IMR-90 (cell line): ENCODE results near the gene SRP19. TPM values are rescaled to one million over a fixed set of nuclear protein-coding genes. Genes with fewer than 3 reads are reported as not detected.

Source experiments
- ATAC-seq: fragments of 200-7000 bp; cut with Tn5 transposase; 2 replicates; pipeline ENCODE4 v1.9.1; 2020; ENCODE audit warnings: low read depth, mild to moderate bottlenecking, moderate library complexity
- BruUV-seq: library from RNA; stranded (reverse); fragments of 400-500 nt; replicated peaks from 2 replicates; lab custom pipeline; 2021; lab: Mats Ljungman, UMichigan
- CTCF ChIA-PET: fragments of 300-600 bp; formaldehyde crosslinking; extraction: SDS; loops from one replicate; lab custom pipeline; 2021; ENCODE audit warnings: antibody characterized with exemption; lab: Yijun Ruan, JAX
- POLR2A ChIA-PET: fragments of 300-600 bp; sonication (Branson Sonifier 250); formaldehyde crosslinking; loops from one replicate; lab custom pipeline; 2022; ENCODE audit warnings: antibody characterized with exemption; ENCODE audit not compliant: unreplicated experiment; lab: Charles Lee
- DNase-seq: peaks from one replicate; pipeline ENCODE4 v3.0.0; 2013
- H2AFZ ChIP-seq: replicated peaks from 2 replicates; pipeline ENCODE3; 2013; ENCODE audit warnings: low read length, mild to moderate bottlenecking; ENCODE audit not compliant: poor library complexity
- H2AK5ac ChIP-seq: 2 replicates; pipeline ENCODE4 v1.6.1; 2013; ENCODE audit warnings: low read depth, low read length, inconsistent platforms
- H2AK9ac ChIP-seq: replicated peaks from 2 replicates; pipeline ENCODE3; 2013; ENCODE audit warnings: mild to moderate bottlenecking, low read depth, low read length, moderate library complexity; ENCODE audit not compliant: poor library complexity
- H2BK120ac ChIP-seq: 2 replicates; pipeline ENCODE4 v1.6.1; 2013; ENCODE audit warnings: low read depth, low read length, inconsistent platforms
- H2BK15ac ChIP-seq: 3 replicates; pipeline ENCODE4 v1.6.1; 2013; ENCODE audit warnings: low read depth, low read length, inconsistent platforms
- H2BK20ac ChIP-seq: 2 replicates; pipeline ENCODE4 v1.6.1; 2013; ENCODE audit warnings: low read depth, mild to moderate bottlenecking, inconsistent platforms, low read length, moderate library complexity
- H2BK5ac ChIP-seq: 2 replicates; pipeline ENCODE4 v1.6.1; 2013; ENCODE audit warnings: mild to moderate bottlenecking, low read depth, low read length, inconsistent platforms; ENCODE audit not compliant: poor library complexity, severe bottlenecking
- H3K14ac ChIP-seq: replicated peaks from 2 replicates; pipeline ENCODE4 v1.6.1; 2013; ENCODE audit warnings: low read depth, low read length, inconsistent platforms
- H3K18ac ChIP-seq: 2 replicates; pipeline ENCODE4 v1.6.1; 2013; ENCODE audit warnings: low read depth, low read length, control low read depth
- H3K23ac ChIP-seq: 2 replicates; pipeline ENCODE4 v1.6.1; 2013; ENCODE audit warnings: low read depth, low read length, inconsistent platforms
- H3K27ac ChIP-seq: 2 replicates; pipeline ENCODE4 v1.5.1; 2013; ENCODE audit warnings: mild to moderate bottlenecking, control low read depth, low read length; ENCODE audit not compliant: insufficient read depth
- H3K27me3 ChIP-seq: 2 replicates; pipeline ENCODE4 v1.6.1; 2013; ENCODE audit warnings: low read length; ENCODE audit not compliant: control insufficient read depth, insufficient read depth
- H3K36me3 ChIP-seq: 2 replicates; pipeline ENCODE4 v1.6.1; 2013; ENCODE audit warnings: low read length, mixed read lengths; ENCODE audit not compliant: control insufficient read depth, insufficient read depth
- H3K4ac ChIP-seq: 2 replicates; pipeline ENCODE4 v1.6.1; 2013; ENCODE audit warnings: low read depth, low read length, inconsistent platforms
- H3K4me1 ChIP-seq: 2 replicates; pipeline ENCODE4 v1.6.1; 2013; ENCODE audit warnings: low read length, mixed read lengths; ENCODE audit not compliant: control insufficient read depth, insufficient read depth
- H3K4me2 ChIP-seq: 2 replicates; pipeline ENCODE4 v1.6.1; 2013; ENCODE audit warnings: low read depth, mild to moderate bottlenecking, control low read depth, low read length, moderate library complexity
- H3K4me3 ChIP-seq: 2 replicates; pipeline ENCODE4 v1.5.1; 2013; ENCODE audit warnings: low read depth, mild to moderate bottlenecking, control low read depth, low read length, moderate library complexity; ENCODE audit not compliant: insufficient read depth
- H3K56ac ChIP-seq: 2 replicates; pipeline ENCODE4 v1.6.1; 2013; ENCODE audit warnings: low read length, inconsistent platforms; ENCODE audit not compliant: insufficient read depth; ENCODE audit errors: extremely low read depth
- H3K79me1 ChIP-seq, 2 experiments: 2 replicates each; pipeline ENCODE4 v1.6.1; 2013; ENCODE audit warnings: low read length in 2 of 2, inconsistent platforms in 1 of 2, low read depth in 1 of 2
- H3K9ac ChIP-seq: 2 replicates; pipeline ENCODE4 v1.6.1; 2013; ENCODE audit warnings: low read depth, low read length, control low read depth
- H3K9me1 ChIP-seq: 2 replicates; pipeline ENCODE4 v1.6.1; 2013; ENCODE audit warnings: low read length, inconsistent platforms; ENCODE audit not compliant: insufficient read depth
- H3K9me3 ChIP-seq: 2 replicates; pipeline ENCODE4 v1.6.1; 2013; ENCODE audit warnings: low read length; ENCODE audit not compliant: control insufficient read depth, insufficient read depth
- H4K20me1 ChIP-seq: 2 replicates; pipeline ENCODE4 v1.6.1; 2013; ENCODE audit warnings: low read length, inconsistent platforms; ENCODE audit not compliant: insufficient read depth
- H4K5ac ChIP-seq: 2 replicates; pipeline ENCODE4 v1.6.1; 2013; ENCODE audit warnings: mild to moderate bottlenecking, low read depth, low read length, control low read depth
- H4K8ac ChIP-seq, 2 experiments: 2 replicates each; pipeline ENCODE4 v1.6.1; 2013; ENCODE audit warnings: low read depth in 2 of 2, low read length in 2 of 2, control low read depth in 1 of 2, inconsistent platforms in 1 of 2
- H4K91ac ChIP-seq: 2 replicates; pipeline ENCODE4 v1.6.1; 2013; ENCODE audit warnings: low read depth, low read length, inconsistent platforms; ENCODE audit not compliant: insufficient read depth
- BHLHE40 ChIP-seq: fragments of 150-350 bp; IDR thresholded peaks from 2 replicates; pipeline ENCODE4 v1.6.1; 2016; ENCODE audit warnings: mild to moderate bottlenecking, low read depth, low read length
- CEBPB ChIP-seq: IDR thresholded peaks from 2 replicates; pipeline ENCODE4 v1.6.1; 2012; ENCODE audit warnings: low read depth, low read length, improper control_type of control experiment
- FOS ChIP-seq: fragments of 150-350 bp; IDR thresholded peaks from 2 replicates; pipeline ENCODE4 v1.6.1; 2016; ENCODE audit warnings: low read depth, low read length
- MAZ ChIP-seq: IDR thresholded peaks from 2 replicates; pipeline ENCODE4 v1.6.1; 2012; ENCODE audit warnings: low read depth, mild to moderate bottlenecking, low read length, improper control_type of control experiment, moderate library complexity, borderline replicate concordance
- NFE2L2 ChIP-seq: fragments of 150-350 bp; IDR thresholded peaks from 2 replicates; pipeline ENCODE4 v1.6.1; 2016; ENCODE audit warnings: low read depth, mild to moderate bottlenecking, low read length
- RAD21 ChIP-seq: IDR thresholded peaks from 2 replicates; pipeline ENCODE4 v1.6.1; 2012; ENCODE audit warnings: low read length, improper control_type of control experiment
- RCOR1 ChIP-seq: IDR thresholded peaks from 2 replicates; pipeline ENCODE4 v1.6.1; 2012; ENCODE audit warnings: mild to moderate bottlenecking, low read length, improper control_type of control experiment; ENCODE audit not compliant: insufficient replicate concordance
- RFX5 ChIP-seq: IDR thresholded peaks from 2 replicates; pipeline ENCODE4 v1.8.0; 2012; ENCODE audit warnings: low read depth, mild to moderate bottlenecking, low read length, moderate library complexity
- USF2 ChIP-seq: fragments of 150-350 bp; IDR thresholded peaks from 2 replicates; pipeline ENCODE4 v1.6.1; 2017; ENCODE audit warnings: mild to moderate bottlenecking, antibody characterized with exemption, low read length, low read depth
- WGBS, 2 experiments: methylation state at CpG; one replicate each; pipeline versions ENCODE4 v1.1.5 to v1.1.7; 2013; ENCODE audit warnings: missing lambda C conversion rate in 2 of 2; ENCODE audit not compliant: insufficient read length in 1 of 2; ENCODE audit errors: extremely low coverage in 2 of 2; 5-methylcytosine and 5-hydroxymethylcytosine counted together
- dilution Hi-C: fragments of 300-500 bp; cut with HindIII; formaldehyde crosslinking; loops from one replicate; pipeline ENCODE4 v1.14.3; 2018; ENCODE audit warnings: low sequenced_read_pairs; ENCODE audit not compliant: unreplicated experiment
- in situ Hi-C: fragments of 300-500 bp; cut with MboI; formaldehyde crosslinking; loops from 3 replicates; pipeline ENCODE4 v1.14.3; 2019; ENCODE audit warnings: low sequenced_read_pairs, inconsistent platforms, mixed read lengths
- intact Hi-C: fragments of 100-400 bp; cut with micrococcal nuclease; formaldehyde crosslinking; loops from 2 replicates; pipeline ENCODE4 v1.10.0; 2022
- polyA plus RNA-seq, 3 experiments: library from polyadenylated mRNA; depleted of rRNA; stranded (reverse); fragments of >200 nt; gene quantifications; 2 replicates each; pipeline ENCODE4 v1.2.3, GENCODE V29; 2012; ENCODE audit warnings: low replicate concordance in 1 of 3
- total RNA-seq: library from RNA; depleted of rRNA; stranded (reverse); fragments of >200 nt; gene quantifications from 2 replicates; pipeline ENCODE4 v1.2.3, GENCODE V29; 2012

The SRP19 gene
- total and polyA plus RNA-seq, 2 of the 4 experiments (the other 2 are of a cell fraction) = 10.0 to 61.5 TPM

- TF ChIP-seq MAZ = no peak
- no peak for TF ChIP-seq RCOR1
- no peak for TF ChIP-seq RAD21
- no peak for TF ChIP-seq USF2
Measured at GRCh38 chr5:112812549-112812948, 48.5 kb upstream of the SRP19 start (continued).

GRCh38 chr5:112820246-112820645 lies 40.8 kb upstream of the SRP19 start:
- Histone ChIP-seq H2BK5ac (no peak overlapping the region), H3K23ac (no peak overlapping the region), H3K9me1 (peaks cover 4% of the 10 kb centered on the region; the same call in 1 of the 2 replicates), H2BK20ac (no peak overlapping the region), H3K56ac (no peak overlapping the region), H3K27me3 (no peaks in the 10 kb centered on the region), H3K79me1 (no peaks in the 10 kb centered on the region; a peak in 1 of 4 replicates), H4K20me1 (no peaks in the 10 kb centered on the region), H2AK9ac (no peak overlapping the region), H2AK5ac (no peak overlapping the region), H3K4me3 (no peak overlapping the region), H4K91ac (no peak overlapping the region), H3K9ac (no peak overlapping the region), H3K4me1 (no peaks in the 10 kb centered on the region), H3K4me2 (no peak overlapping the region), H3K36me3 (peaks cover 19% of the 10 kb centered on the region), H3K4ac (no peak overlapping the region), H2BK120ac (no peak overlapping the region), H3K9me3 (no peaks in the 10 kb centered on the region), H4K5ac (no peak overlapping the region), H3K14ac (no peak overlapping the region), H2AFZ (no peak overlapping the region), H3K18ac (no peak overlapping the region), H2BK15ac (no peak overlapping the region), H4K8ac (no peak overlapping the region), H3K27ac (no peak overlapping the region)
- intact Hi-C loops = no loop called here
- ChIA-PET POLR2A (interaction anchor here (0.6 kb wide), 1 partner anchor 17 kb away, joined by 3 read pairs; no protein-coding TSS in a partner anchor), CTCF (no interaction called here)
- dilution Hi-C loops = no loop called here
- no peak for ATAC-seq
- no CpG with 5 or more reads among the region's 1 CpG for WGBS, 2 experiments
- no peak for DNase-seq
- in situ Hi-C loops = no loop called here
- BruUV-seq = no TSS peak
- no peak for TF ChIP-seq RFX5
- no peak for TF ChIP-seq RAD21
- TF ChIP-seq CEBPB = no peak
- no peak for TF ChIP-seq NFE2L2
- TF ChIP-seq FOS = no peak
- no peak for TF ChIP-seq BHLHE40
